Liver (tissue), 9 donors: ENCODE data around the gene GDPD5. TPM values are rescaled to one million over a fixed set of nuclear protein-coding genes. Genes with fewer than 3 reads are reported as not detected.
A peak's percentile ranks its signal among the peaks of the same experiment; 100 is the strongest.

Experiments
- DNase-seq: peaks from one replicate; pipeline ENCODE4 v3.0.0-alpha.2; 2017; ENCODE audit warnings: low spot score
- H3K27ac ChIP-seq, 2 donors: one replicate each; pipeline ENCODE4 v1.7.0; 2013; ENCODE audit warnings: inconsistent platforms in 2 of 2, low read length in 2 of 2, control low read depth in 1 of 2, low read depth in 1 of 2, mild to moderate bottlenecking in 1 of 2
- H3K27me3 ChIP-seq, 4 donors: one replicate each; pipeline versions ENCODE4 v1.6.1 to v1.7.0; 2013; ENCODE audit warnings: low read length in 3 of 4, inconsistent platforms in 1 of 4, mild to moderate bottlenecking in 1 of 4, moderate library complexity in 1 of 4; ENCODE audit not compliant: control insufficient read depth in 4 of 4, insufficient read depth in 4 of 4
- H3K36me3 ChIP-seq, 4 donors: one replicate each; pipeline versions ENCODE4 v1.6.1 to v1.7.0; 2013; ENCODE audit warnings: low read length in 3 of 4, mild to moderate bottlenecking in 3 of 4, low read depth in 1 of 4, moderate library complexity in 1 of 4; ENCODE audit not compliant: control insufficient read depth in 4 of 4, insufficient read depth in 3 of 4
- H3K4me1 ChIP-seq, 4 donors: one replicate each; pipeline versions ENCODE4 v1.6.1 to v1.7.0; 2013; ENCODE audit warnings: low read length in 3 of 4, mild to moderate bottlenecking in 3 of 4, moderate library complexity in 1 of 4; ENCODE audit not compliant: control insufficient read depth in 4 of 4, insufficient read depth in 4 of 4
- H3K4me3 ChIP-seq, 3 donors: one replicate each; pipeline versions ENCODE4 v1.6.1 to v1.7.0; 2013; ENCODE audit warnings: low read length in 3 of 3, control low read depth in 1 of 3, low read depth in 1 of 3, mild to moderate bottlenecking in 1 of 3
- H3K9ac ChIP-seq, 2 donors: one replicate each; pipeline ENCODE4 v1.7.0; 2013; ENCODE audit warnings: low read length in 2 of 2, mild to moderate bottlenecking in 2 of 2, moderate library complexity in 2 of 2, control low read depth in 1 of 2, low read depth in 1 of 2
- H3K9me3 ChIP-seq, 4 donors: one replicate each; pipeline versions ENCODE4 v1.6.1 to v1.7.0; 2013; ENCODE audit warnings: low read length in 3 of 4; ENCODE audit not compliant: control insufficient read depth in 4 of 4
- EGR1 ChIP-seq, 2 donors: IDR thresholded peaks; 2 replicates each; pipeline ENCODE4 v1.6.1; 2016 to 2018; ENCODE audit warnings: antibody characterized with exemption in 2 of 2, low read depth in 2 of 2
- FOXA1 ChIP-seq: IDR thresholded peaks from 2 replicates; pipeline ENCODE4 v1.6.1; 2016; ENCODE audit warnings: antibody characterized with exemption
- FOXA2 ChIP-seq: IDR thresholded peaks from 2 replicates; pipeline ENCODE4 v1.6.1; 2016; ENCODE audit warnings: antibody characterized with exemption
- HNF4A ChIP-seq, 2 donors: conservative IDR thresholded peaks; 2 replicates each; pipeline ENCODE4 v1.6.1; 2016; ENCODE audit warnings: antibody characterized with exemption in 2 of 2, mild to moderate bottlenecking in 2 of 2
- HNF4G ChIP-seq: IDR thresholded peaks from 2 replicates; pipeline ENCODE4 v1.6.1; 2016; ENCODE audit warnings: antibody characterized with exemption
- JUND ChIP-seq, 2 donors: IDR thresholded peaks; 2 replicates each; pipeline ENCODE4 v1.6.1; 2016; ENCODE audit warnings: antibody characterized with exemption in 2 of 2
- NR2F2 ChIP-seq: IDR thresholded peaks from 2 replicates; pipeline ENCODE4 v1.6.1; 2016; ENCODE audit warnings: antibody characterized with exemption
- RAD21 ChIP-seq, 2 donors: IDR thresholded peaks; 2 replicates each; pipeline ENCODE4 v1.6.1; 2016; ENCODE audit warnings: antibody characterized with exemption in 2 of 2, mild to moderate bottlenecking in 2 of 2
- RXRA ChIP-seq, 2 donors: IDR thresholded peaks; 2 replicates each; pipeline ENCODE4 v1.6.1; 2017 to 2018; ENCODE audit warnings: antibody characterized with exemption in 2 of 2, mild to moderate bottlenecking in 1 of 2
- SP1 ChIP-seq: IDR thresholded peaks from 2 replicates; pipeline ENCODE4 v1.6.1; 2018; ENCODE audit warnings: antibody characterized with exemption, mild to moderate bottlenecking
- YY1 ChIP-seq: IDR thresholded peaks from 2 replicates; pipeline ENCODE4 v1.6.1; 2016; ENCODE audit warnings: antibody characterized with exemption, mild to moderate bottlenecking
- WGBS: extraction: QIAGEN DNeasy Blood & Tissue Kit; methylation state at CpG from one replicate; pipeline ENCODE4 v1.1.7; 2013; 5-methylcytosine and 5-hydroxymethylcytosine counted together
- polyA plus RNA-seq, 2 donors: library from polyadenylated mRNA; stranded (reverse) in 1 of 2; unstranded in 1 of 2; fragments of 200-250 nt in 1 of 2; fragments of >200 nt in 1 of 2; fragmentation: Nextera tagmentation in 1 of 2; extraction: Ambion mirVana in 1 of 2; gene quantifications; one replicate each; pipeline versions ENCODE4 v1.2.1 to v1.2.3, GENCODE V29; 2013 to 2015
- total RNA-seq, 2 donors: library from RNA; depleted of rRNA; stranded (reverse); fragments of >200 nt; gene quantifications; one replicate each; pipeline ENCODE4 v1.2.3, GENCODE V29; 2014
- TF ChIP-seq, protein P1 (sequence below): IDR thresholded peaks from 2 replicates; pipeline ENCODE4 v1.6.1; 2016; ENCODE audit warnings: antibody characterized with exemption, mild to moderate bottlenecking
- TF ChIP-seq, protein P2 (sequence below): IDR thresholded peaks from 2 replicates; pipeline ENCODE4 v1.6.1; 2016; ENCODE audit warnings: antibody characterized with exemption
- TF ChIP-seq, protein P3 (sequence below): IDR thresholded peaks from 2 replicates; pipeline ENCODE4 v1.6.1; 2016; ENCODE audit warnings: antibody characterized with exemption
- TF ChIP-seq, protein P4 (sequence below): fragments of 150-350 bp; IDR thresholded peaks from 2 replicates; pipeline ENCODE4 v1.5.1; 2017; ENCODE audit warnings: improper control_type of control experiment, low read depth, low read length; ENCODE audit not compliant: missing input control
- donor health status: healthy.
- donor health status: healthy.
- donor health status: healthy.
- donor health status: healthy.
- donor health status: healthy.

The GDPD5 gene
- total and polyA plus RNA-seq, 4 donors = 3.0 to 22.8 (median 4.2) TPM

DNA sequence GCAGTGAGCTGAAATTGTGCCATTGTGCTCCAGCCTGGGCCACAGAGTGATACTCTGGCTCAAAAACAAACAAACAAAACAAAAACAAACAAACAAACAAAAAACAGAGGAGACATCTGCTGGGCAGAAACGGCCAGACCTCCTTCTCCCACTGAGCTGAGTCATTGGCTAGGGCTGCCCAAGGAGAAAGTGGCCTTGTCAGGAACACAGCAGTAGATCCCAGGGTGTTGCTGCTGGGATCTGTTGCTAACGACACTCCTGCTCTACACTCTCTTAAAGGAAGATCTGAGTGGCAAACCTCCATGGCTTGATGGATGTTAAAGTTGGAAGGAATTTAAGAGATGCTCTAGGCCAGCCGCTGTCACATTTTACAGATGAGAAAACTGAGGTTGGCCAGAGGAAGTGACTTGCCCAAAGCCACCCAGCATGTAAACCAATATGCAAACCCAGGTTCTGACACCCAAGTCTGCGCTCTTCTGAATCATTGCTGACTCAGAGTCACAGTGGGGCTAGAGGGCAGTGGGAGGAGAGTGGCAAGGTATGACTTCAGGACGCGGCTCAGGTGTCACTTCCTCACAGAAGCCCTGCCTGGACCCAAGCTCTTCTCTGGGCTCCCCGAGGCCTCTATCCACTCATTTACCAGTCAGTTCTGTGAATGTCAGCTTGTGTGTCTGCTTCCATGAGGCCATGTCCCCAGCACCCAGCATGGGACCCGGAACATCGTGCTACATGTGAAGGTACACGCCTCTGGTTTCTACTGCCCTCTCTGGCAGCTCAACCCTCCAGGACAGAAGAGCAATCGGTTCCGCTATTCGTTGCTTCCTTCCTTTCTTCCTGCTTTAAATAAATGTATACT lies 11.3 kb upstream of the GDPD5 start (continued):
- TF ChIP-seq, protein P1, sequence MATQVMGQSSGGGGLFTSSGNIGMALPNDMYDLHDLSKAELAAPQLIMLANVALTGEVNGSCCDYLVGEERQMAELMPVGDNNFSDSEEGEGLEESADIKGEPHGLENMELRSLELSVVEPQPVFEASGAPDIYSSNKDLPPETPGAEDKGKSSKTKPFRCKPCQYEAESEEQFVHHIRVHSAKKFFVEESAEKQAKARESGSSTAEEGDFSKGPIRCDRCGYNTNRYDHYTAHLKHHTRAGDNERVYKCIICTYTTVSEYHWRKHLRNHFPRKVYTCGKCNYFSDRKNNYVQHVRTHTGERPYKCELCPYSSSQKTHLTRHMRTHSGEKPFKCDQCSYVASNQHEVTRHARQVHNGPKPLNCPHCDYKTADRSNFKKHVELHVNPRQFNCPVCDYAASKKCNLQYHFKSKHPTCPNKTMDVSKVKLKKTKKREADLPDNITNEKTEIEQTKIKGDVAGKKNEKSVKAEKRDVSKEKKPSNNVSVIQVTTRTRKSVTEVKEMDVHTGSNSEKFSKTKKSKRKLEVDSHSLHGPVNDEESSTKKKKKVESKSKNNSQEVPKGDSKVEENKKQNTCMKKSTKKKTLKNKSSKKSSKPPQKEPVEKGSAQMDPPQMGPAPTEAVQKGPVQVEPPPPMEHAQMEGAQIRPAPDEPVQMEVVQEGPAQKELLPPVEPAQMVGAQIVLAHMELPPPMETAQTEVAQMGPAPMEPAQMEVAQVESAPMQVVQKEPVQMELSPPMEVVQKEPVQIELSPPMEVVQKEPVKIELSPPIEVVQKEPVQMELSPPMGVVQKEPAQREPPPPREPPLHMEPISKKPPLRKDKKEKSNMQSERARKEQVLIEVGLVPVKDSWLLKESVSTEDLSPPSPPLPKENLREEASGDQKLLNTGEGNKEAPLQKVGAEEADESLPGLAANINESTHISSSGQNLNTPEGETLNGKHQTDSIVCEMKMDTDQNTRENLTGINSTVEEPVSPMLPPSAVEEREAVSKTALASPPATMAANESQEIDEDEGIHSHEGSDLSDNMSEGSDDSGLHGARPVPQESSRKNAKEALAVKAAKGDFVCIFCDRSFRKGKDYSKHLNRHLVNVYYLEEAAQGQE = no peak
- TF ChIP-seq FOXA1 (no peak), RXRA (IDR thresholded peaks at IDR 0.05) (no peak), JUND (IDR thresholded peaks at IDR 0.05) (no peak), NR2F2 (no peak), EGR1 (IDR thresholded peaks at IDR 0.05; ENCODE audit: low read depth in 2 of 2) (no peak)
- TF ChIP-seq, protein P2, sequence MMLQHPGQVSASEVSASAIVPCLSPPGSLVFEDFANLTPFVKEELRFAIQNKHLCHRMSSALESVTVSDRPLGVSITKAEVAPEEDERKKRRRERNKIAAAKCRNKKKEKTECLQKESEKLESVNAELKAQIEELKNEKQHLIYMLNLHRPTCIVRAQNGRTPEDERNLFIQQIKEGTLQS = no peak
- TF ChIP-seq, protein P3, sequence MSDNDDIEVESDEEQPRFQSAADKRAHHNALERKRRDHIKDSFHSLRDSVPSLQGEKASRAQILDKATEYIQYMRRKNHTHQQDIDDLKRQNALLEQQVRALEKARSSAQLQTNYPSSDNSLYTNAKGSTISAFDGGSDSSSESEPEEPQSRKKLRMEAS = no peak

- WGBS = 62% methylated on average over 1 of the region's 1 CpG
- Histone ChIP-seq H3K27ac (no peak overlapping the region), H3K36me3 (no peaks in the 10 kb centered on the region), H3K27me3 (no peaks in the 10 kb centered on the region), H3K4me1 (no peaks in the 10 kb centered on the region), H3K9me3 (no peaks in the 10 kb centered on the region), H3K9ac (no peak overlapping the region), H3K4me3 (no peak overlapping the region)
- DNase-seq = peak; percentile 71
- TF ChIP-seq HNF4G (no peak), FOXA2 (no peak), HNF4A (conservative IDR thresholded peaks at IDR 0.05) (no peak), RAD21 (IDR thresholded peaks at IDR 0.05) (no peak), SP1 (no peak), FOXA1 (no peak), RXRA (IDR thresholded peaks at IDR 0.05) (no peak), YY1 (no peak)
- TF ChIP-seq, protein P3 = no peak
- TF ChIP-seq, protein P1 = no peak
- TF ChIP-seq, protein P2 = no peak
- TF ChIP-seq, protein P4, sequence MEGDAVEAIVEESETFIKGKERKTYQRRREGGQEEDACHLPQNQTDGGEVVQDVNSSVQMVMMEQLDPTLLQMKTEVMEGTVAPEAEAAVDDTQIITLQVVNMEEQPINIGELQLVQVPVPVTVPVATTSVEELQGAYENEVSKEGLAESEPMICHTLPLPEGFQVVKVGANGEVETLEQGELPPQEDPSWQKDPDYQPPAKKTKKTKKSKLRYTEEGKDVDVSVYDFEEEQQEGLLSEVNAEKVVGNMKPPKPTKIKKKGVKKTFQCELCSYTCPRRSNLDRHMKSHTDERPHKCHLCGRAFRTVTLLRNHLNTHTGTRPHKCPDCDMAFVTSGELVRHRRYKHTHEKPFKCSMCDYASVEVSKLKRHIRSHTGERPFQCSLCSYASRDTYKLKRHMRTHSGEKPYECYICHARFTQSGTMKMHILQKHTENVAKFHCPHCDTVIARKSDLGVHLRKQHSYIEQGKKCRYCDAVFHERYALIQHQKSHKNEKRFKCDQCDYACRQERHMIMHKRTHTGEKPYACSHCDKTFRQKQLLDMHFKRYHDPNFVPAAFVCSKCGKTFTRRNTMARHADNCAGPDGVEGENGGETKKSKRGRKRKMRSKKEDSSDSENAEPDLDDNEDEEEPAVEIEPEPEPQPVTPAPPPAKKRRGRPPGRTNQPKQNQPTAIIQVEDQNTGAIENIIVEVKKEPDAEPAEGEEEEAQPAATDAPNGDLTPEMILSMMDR = no peak
Measured at GRCh38 chr11:75535071-75535470, 9.3 kb upstream of the GDPD5 start.
